Measurements from ENCODE around the gene KCNJ11. TPM values are rescaled to one million over a fixed set of nuclear protein-coding genes. Genes with fewer than 3 reads are reported as not detected.

KCNJ11 gene
- total and polyA plus RNA-seq, 8 donors, result 1.5 to 22.9 (median 7.2) TPM; not detected in 1

- Histone ChIP-seq H3K9me3 (no peaks in the 10 kb centered on the region), H3K4me3 (no peak overlapping the region), H3K36me3 (no peaks in the 10 kb centered on the region), H3K27ac (no peak overlapping the region), H3K4me1 (peaks cover 21 to 37% (median 26%) of the 10 kb centered on the region in 4 donors), H3K27me3 (peaks cover 0 to 42% (median 0%) of the 10 kb centered on the region in 3 donors)
- no peak for TF ChIP-seq POLR2AphosphoS5 (IDR thresholded peaks at IDR 0.05)
- no peak for TF ChIP-seq POLR2A (IDR thresholded peaks at IDR 0.05)
- TF ChIP-seq EP300 (IDR thresholded peaks at IDR 0.05), result no peak
- TF ChIP-seq CTCF (IDR thresholded peaks at IDR 0.05), result no peak
- intact Hi-C loops (cut with DNase I; ENCODE audit: low total_unique reads), result no loop called here
- 72 to 83% (median 78%) methylated on average over 2 to 6 of the region's 6 CpGs for WGBS, 5 donors
- no peak for DNase-seq
Measured at GRCh38 chr11:17415523-17416104, 27.2 kb upstream of the KCNJ11 start.

GRCh38 chr11:17414992-17415391, 26.5 kb upstream of the KCNJ11 start:
- TF ChIP-seq POLR2A (IDR thresholded peaks at IDR 0.05), result no peak
- no peak for TF ChIP-seq POLR2AphosphoS5 (IDR thresholded peaks at IDR 0.05)
- no peak for TF ChIP-seq CTCF (IDR thresholded peaks at IDR 0.05)
- no peak for TF ChIP-seq EP300 (IDR thresholded peaks at IDR 0.05)
- no peak for DNase-seq
- 79 to 96% (median 90%) methylated on average over 5 of the region's 5 CpGs for WGBS, 5 donors
- peaks cover 0 to 35% (median 0%) of the 10 kb centered on the region in 3 donors for H3K27me3 ChIP-seq
- H3K9me3 ChIP-seq, result no peaks in the 10 kb centered on the region
- H3K4me3 ChIP-seq, result no peak overlapping the region
- no peaks in the 10 kb centered on the region for H3K36me3 ChIP-seq
- intact Hi-C loops (cut with DNase I; ENCODE audit: low total_unique reads), result no loop called here
- peak overlapping the region in 2 of 5 donors; percentile 4 to 83 for H3K27ac ChIP-seq
- H3K4me1 ChIP-seq, result peaks cover 21 to 43% (median 28%) of the 10 kb centered on the region in 4 donors

- no peak overlapping the region for H3K4me3 ChIP-seq
- TF ChIP-seq EP300 (IDR thresholded peaks at IDR 0.05), result no peak
- no peak for TF ChIP-seq POLR2AphosphoS5 (IDR thresholded peaks at IDR 0.05)
- TF ChIP-seq POLR2A (IDR thresholded peaks at IDR 0.05), result no peak
- no peak for TF ChIP-seq CTCF (IDR thresholded peaks at IDR 0.05)
- H3K27ac ChIP-seq, result peak overlapping the region; percentile 68 to 83 (median 73)
- no peaks in the 10 kb centered on the region for H3K36me3 ChIP-seq
- intact Hi-C loops (cut with DNase I; ENCODE audit: low total_unique reads), result no loop called here
- peaks cover 0 to 34% (median 0%) of the 10 kb centered on the region in 3 donors for H3K27me3 ChIP-seq
- peak; percentile 49 to 61 for DNase-seq
- H3K9me3 ChIP-seq, result no peaks in the 10 kb centered on the region
- peaks cover 21 to 43% (median 28%) of the 10 kb centered on the region in 4 donors for H3K4me1 ChIP-seq
- 59 to 81% (median 66%) methylated on average over 6 to 8 of the region's 8 CpGs for WGBS, 5 donors
Measured at GRCh38 chr11:17414317-17414737, 25.9 kb upstream of the KCNJ11 start.

GRCh38 chr11:17413414-17414316, 25.2 kb upstream of the KCNJ11 start:
- intact Hi-C loops (cut with DNase I; ENCODE audit: low total_unique reads), result no loop called here
- Histone ChIP-seq H3K9me3 (no peaks in the 10 kb centered on the region), H3K4me3 (no peak overlapping the region), H3K4me1 (peaks cover 21 to 43% (median 28%) of the 10 kb centered on the region in 4 donors), H3K27me3 (peaks cover 0 to 32% (median 0%) of the 10 kb centered on the region in 3 donors), H3K27ac (peak overlapping the region; percentile 68 to 83 (median 73)), H3K36me3 (no peaks in the 10 kb centered on the region)
- DNase-seq, result peak; percentile 86 to 97
- 34 to 63% (median 52%) methylated on average over 15 of the region's 15 CpGs for WGBS, 5 donors
- TF ChIP-seq POLR2AphosphoS5 (IDR thresholded peaks at IDR 0.05) (peak in 2 of 3 donors; percentile 57 to 68), CTCF (IDR thresholded peaks at IDR 0.05) (no peak)
